Vagina (tissue), 2 donors: Measurements from ENCODE around the gene SNORC. TPM values are rescaled to one million over a fixed set of nuclear protein-coding genes. Genes with fewer than 3 reads are reported as not detected.

ENCODE experiments used
- DNase-seq, 2 donors: peaks; one replicate each; pipeline ENCODE4 v3.0.0-alpha.2; 2017; ENCODE audit errors: extremely low spot score in 2 of 2
- H3K27ac ChIP-seq: fragments of 200-600 bp; sonication (generic); one replicate; pipeline ENCODE4 v1.5.1; 2019
- H3K27me3 ChIP-seq: fragments of 200-600 bp; sonication (generic); one replicate; pipeline ENCODE4 v1.5.1; 2019
- H3K36me3 ChIP-seq, 2 donors: fragments of 200-600 bp; sonication (generic); one replicate each; pipeline ENCODE4 v1.5.1; 2017 to 2019
- H3K4me1 ChIP-seq: fragments of 200-600 bp; sonication (generic); one replicate; pipeline ENCODE4 v1.5.1; 2019
- H3K4me3 ChIP-seq, 2 donors: fragments of 200-600 bp; sonication (generic); 1 replicate in 1 of 2; 2 replicates in 1 of 2; pipeline ENCODE4 v1.5.1; 2016 to 2019
- H3K9me3 ChIP-seq: fragments of 200-600 bp; sonication (generic); one replicate; pipeline ENCODE4 v1.5.1; 2019
- POLR2A ChIP-seq, 2 donors: fragments of 450-650 bp; IDR thresholded peaks; one replicate each; pipeline ENCODE4 v1.6.1; 2017; ENCODE audit warnings: antibody characterized with exemption in 2 of 2, mild to moderate bottlenecking in 2 of 2, moderate library complexity in 2 of 2
- POLR2AphosphoS5 ChIP-seq, 2 donors: sonication (generic); formaldehyde crosslinking; IDR thresholded peaks; one replicate each; pipeline ENCODE4 v1.9.0; 2017; ENCODE audit warnings: antibody characterized with exemption in 2 of 2, mild to moderate bottlenecking in 2 of 2, low read depth in 1 of 2; ENCODE audit not compliant: insufficient read depth in 1 of 2
- intact Hi-C: fragments of 100-400 bp; cut with DNase I; formaldehyde crosslinking; loops from one replicate; pipeline ENCODE4 v1.15.1; 2023
- total RNA-seq: library from RNA; depleted of rRNA; stranded (reverse); fragments of >200 nt; gene quantifications from one replicate; pipeline ENCODE4 v1.2.3, GENCODE V29; 2016
- TF ChIP-seq, protein P1 (sequence below), 3 experiments: fragments of 450-650 bp in 2 of 3; fragments of 200-600 bp in 1 of 3; sonication (generic) in 1 of 3; IDR thresholded peaks; one replicate each; pipeline ENCODE4 v1.5.1; 2017 to 2019; ENCODE audit warnings: antibody characterized with exemption in 3 of 3, mild to moderate bottlenecking in 2 of 3, moderate library complexity in 2 of 3

SNORC gene
- total RNA-seq, 1 donor from 2014 or later: not detected

DNA sequence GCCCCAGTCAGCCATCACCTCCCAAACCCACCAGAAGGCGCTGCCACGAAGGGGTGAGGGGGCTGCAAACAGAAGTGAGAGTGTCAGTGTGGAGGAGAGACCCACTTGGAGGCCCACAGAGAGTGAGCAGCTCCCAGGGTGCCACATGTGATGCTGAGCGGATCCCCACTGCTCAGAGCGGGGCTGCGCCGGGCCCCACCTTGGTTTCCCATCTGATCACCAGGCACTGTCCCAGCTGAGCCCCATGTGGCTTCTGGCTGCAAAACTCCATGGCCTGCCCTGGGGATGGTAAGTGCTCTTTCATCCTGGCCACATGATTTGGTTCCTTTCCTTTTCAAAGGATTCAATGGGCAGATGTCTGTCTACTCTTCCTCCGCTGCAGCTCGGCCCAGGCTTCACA lies 23.8 kb downstream of the SNORC start:
- DNase-seq: no peak
- H3K27me3 ChIP-seq: no peaks in the 10 kb centered on the region

DNA sequence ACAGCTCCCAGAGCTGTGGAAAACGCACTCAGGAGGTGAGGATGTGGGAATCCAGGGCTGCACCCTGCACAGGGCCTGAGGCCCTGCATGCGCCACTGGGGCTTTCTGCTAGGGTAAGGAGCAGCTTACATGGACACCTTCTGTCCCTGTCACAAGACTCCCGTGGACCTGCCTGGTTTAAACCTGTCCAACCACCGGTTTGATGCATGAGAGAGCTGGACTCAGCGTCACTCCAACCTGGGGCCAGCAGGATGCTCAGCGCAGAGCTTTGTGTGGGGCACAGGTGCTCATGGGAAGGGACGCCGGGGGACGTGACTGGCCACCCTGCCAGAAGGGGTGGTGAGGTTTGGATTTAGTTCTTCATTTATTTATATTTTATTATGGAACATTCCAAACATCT lies 24.2 kb downstream of the SNORC start:
- H3K4me1 ChIP-seq: peaks cover 7% of the 10 kb centered on the region
- intact Hi-C loops: no loop called here
- H3K4me3 ChIP-seq: no peak overlapping the region
- no peak overlapping the region for H3K27ac ChIP-seq
- no peaks in the 10 kb centered on the region for H3K9me3 ChIP-seq
- no peaks in the 10 kb centered on the region for H3K36me3 ChIP-seq
- TF ChIP-seq POLR2AphosphoS5 (IDR thresholded peaks at IDR 0.05; ENCODE audit: insufficient read depth in 1 of 2, low read depth in 1 of 2) (no peak), POLR2A (IDR thresholded peaks at IDR 0.05) (no peak)
- TF ChIP-seq, protein P1, sequence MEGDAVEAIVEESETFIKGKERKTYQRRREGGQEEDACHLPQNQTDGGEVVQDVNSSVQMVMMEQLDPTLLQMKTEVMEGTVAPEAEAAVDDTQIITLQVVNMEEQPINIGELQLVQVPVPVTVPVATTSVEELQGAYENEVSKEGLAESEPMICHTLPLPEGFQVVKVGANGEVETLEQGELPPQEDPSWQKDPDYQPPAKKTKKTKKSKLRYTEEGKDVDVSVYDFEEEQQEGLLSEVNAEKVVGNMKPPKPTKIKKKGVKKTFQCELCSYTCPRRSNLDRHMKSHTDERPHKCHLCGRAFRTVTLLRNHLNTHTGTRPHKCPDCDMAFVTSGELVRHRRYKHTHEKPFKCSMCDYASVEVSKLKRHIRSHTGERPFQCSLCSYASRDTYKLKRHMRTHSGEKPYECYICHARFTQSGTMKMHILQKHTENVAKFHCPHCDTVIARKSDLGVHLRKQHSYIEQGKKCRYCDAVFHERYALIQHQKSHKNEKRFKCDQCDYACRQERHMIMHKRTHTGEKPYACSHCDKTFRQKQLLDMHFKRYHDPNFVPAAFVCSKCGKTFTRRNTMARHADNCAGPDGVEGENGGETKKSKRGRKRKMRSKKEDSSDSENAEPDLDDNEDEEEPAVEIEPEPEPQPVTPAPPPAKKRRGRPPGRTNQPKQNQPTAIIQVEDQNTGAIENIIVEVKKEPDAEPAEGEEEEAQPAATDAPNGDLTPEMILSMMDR (IDR thresholded peaks at IDR 0.05): no peak
- DNase-seq: no peak
- no peaks in the 10 kb centered on the region for H3K27me3 ChIP-seq

More for the DNA sequence above, 23.8 kb downstream of the SNORC start:
- no peak overlapping the region for H3K27ac ChIP-seq
- TF ChIP-seq POLR2AphosphoS5 (IDR thresholded peaks at IDR 0.05; ENCODE audit: insufficient read depth in 1 of 2, low read depth in 1 of 2) (no peak), POLR2A (IDR thresholded peaks at IDR 0.05) (no peak)
- TF ChIP-seq, protein P1 (IDR thresholded peaks at IDR 0.05): no peak
- intact Hi-C loops: no loop called here
- H3K9me3 ChIP-seq: no peaks in the 10 kb centered on the region
- H3K4me1 ChIP-seq: peaks cover 7% of the 10 kb centered on the region
- no peak overlapping the region for H3K4me3 ChIP-seq
- H3K36me3 ChIP-seq: no peaks in the 10 kb centered on the region

DNA sequence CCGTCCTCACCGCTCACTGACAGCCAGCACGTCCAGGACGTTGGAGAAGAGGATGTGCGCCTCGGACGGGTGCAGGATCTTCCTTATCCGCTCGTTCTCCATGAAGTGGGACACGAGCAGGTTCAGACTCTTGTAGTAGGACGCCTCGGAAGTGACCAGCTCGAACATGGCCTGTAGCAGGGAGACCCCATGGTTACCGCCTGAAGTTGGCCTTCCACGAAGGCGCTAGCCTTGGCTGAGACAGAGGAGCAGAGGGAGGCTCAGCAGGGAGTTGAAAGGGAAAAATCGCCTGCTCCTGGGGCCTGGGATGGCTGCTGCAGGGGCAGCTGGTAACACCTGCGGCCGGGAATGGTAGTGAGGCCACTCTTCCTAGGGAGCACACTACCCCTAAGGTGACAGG lies 24.7 kb downstream of the SNORC start:
- H3K36me3 ChIP-seq: no peaks in the 10 kb centered on the region
- peaks cover 7% of the 10 kb centered on the region for H3K4me1 ChIP-seq
- DNase-seq: no peak
- no peaks in the 10 kb centered on the region for H3K9me3 ChIP-seq
- intact Hi-C loops: no loop called here
- no peak overlapping the region for H3K4me3 ChIP-seq
- H3K27ac ChIP-seq: no peak overlapping the region
- TF ChIP-seq POLR2A (IDR thresholded peaks at IDR 0.05): no peak
- H3K27me3 ChIP-seq: no peaks in the 10 kb centered on the region

DNA sequence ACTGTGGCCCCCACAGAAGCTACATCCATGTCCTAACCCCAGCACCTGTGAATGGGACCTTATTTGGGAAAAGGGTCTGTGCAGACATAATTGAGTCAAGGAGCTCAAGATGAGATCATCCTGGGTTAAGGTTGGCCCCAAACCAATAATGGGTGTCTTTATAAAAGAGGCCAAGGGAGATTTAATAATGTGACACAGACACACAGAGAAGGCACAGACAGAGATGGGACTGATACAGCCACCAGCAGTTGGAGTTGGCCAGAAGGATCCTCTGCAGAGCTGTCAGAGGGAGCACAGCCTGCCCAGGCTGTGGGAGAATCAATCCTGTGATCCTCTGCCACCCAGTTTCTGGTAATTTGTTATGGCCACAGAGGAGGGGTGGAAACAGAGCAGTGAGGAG lies 26.0 kb downstream of the SNORC start:
- DNase-seq: no peak
- peaks cover 3% of the 10 kb centered on the region for H3K4me1 ChIP-seq
- H3K27ac ChIP-seq: no peak overlapping the region
- H3K36me3 ChIP-seq: no peaks in the 10 kb centered on the region
- H3K27me3 ChIP-seq: no peaks in the 10 kb centered on the region
- intact Hi-C loops: no loop called here
- TF ChIP-seq POLR2AphosphoS5 (IDR thresholded peaks at IDR 0.05; ENCODE audit: insufficient read depth in 1 of 2, low read depth in 1 of 2): no peak
- TF ChIP-seq, protein P1 (IDR thresholded peaks at IDR 0.05): no peak
- TF ChIP-seq POLR2A (IDR thresholded peaks at IDR 0.05): no peak
- H3K9me3 ChIP-seq: no peaks in the 10 kb centered on the region
- no peak overlapping the region for H3K4me3 ChIP-seq

DNA sequence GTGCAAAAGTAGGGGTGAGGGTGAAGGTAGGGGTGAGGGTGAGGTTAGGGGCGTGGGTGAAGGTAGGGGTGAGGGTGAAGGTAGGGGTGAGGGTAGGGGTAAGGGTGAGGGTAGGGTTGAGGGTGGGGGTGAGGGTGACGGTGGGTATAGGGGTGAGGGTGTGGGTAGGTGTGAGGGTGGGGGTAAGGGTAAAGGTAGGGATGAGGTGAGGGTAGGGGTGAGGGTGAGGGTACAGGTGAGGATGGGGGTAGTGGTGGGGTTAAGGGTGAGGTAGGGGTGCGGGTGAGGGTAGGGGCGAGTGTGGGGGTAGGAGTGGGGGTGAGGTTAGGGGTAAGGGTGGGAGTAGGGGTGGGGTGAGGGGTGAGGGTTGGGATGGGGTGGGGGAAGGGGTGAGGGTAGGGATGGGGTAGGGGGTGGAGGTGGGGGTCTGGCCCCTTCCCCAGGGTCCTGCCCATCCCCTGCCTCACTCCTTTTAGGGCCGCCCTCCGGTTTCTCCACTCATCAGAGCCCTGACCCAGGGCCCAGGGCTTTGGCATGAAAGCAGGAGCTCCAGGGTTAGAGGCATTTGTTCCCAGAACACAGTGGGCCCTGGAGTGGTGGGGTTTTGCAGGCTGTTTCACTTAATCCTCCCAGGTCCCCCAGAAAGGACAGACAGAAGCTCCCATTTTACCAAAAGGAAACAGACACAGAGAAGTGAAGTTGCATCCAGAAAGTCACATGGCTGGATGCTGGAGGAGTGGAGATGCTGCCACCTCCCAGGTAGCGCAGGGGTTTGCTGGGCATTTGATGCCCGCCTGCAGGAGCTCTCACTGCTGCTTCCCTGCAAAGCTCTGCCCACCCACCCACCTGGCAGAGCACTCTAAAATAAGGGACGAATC lies 26.9 kb downstream of the SNORC start:
- Histone ChIP-seq H3K4me1 (no peaks in the 10 kb centered on the region), H3K36me3 (no peaks in the 10 kb centered on the region), H3K27ac (no peak overlapping the region), H3K4me3 (no peak overlapping the region), H3K9me3 (no peaks in the 10 kb centered on the region), H3K27me3 (no peaks in the 10 kb centered on the region)
- TF ChIP-seq POLR2A (IDR thresholded peaks at IDR 0.05): no peak
- no peak for TF ChIP-seq POLR2AphosphoS5 (IDR thresholded peaks at IDR 0.05; ENCODE audit: insufficient read depth in 1 of 2, low read depth in 1 of 2)
- TF ChIP-seq, protein P1 (IDR thresholded peaks at IDR 0.05): no peak
- no peak for DNase-seq
- intact Hi-C loops: no loop called here
